GM10248 (cell line): ENCODE measurements around the gene OVAAL.

ENCODE experiments used
- CTCF ChIA-PET: fragments of 300-600 bp; sonication (Branson Sonifier 250); formaldehyde crosslinking; extraction: SDS; loops from one replicate; lab custom pipeline; 2021; ENCODE audit warnings: antibody characterized with exemption; lab: Yijun Ruan, JAX
- POLR2A ChIA-PET: fragments of 350-650 bp; sonication (Branson Sonifier 250); formaldehyde crosslinking; extraction: SDS; loops from one replicate; lab custom pipeline; 2020; ENCODE audit warnings: antibody characterized with exemption; lab: Yijun Ruan, JAX
- DNase-seq: peaks from one replicate; pipeline ENCODE4 v3.0.0; 2012; ENCODE audit errors: extremely low spot score
- CTCF ChIP-seq: IDR thresholded peaks from 2 replicates; pipeline ENCODE4 v1.5.1; 2012; ENCODE audit warnings: mild to moderate bottlenecking, low read depth; ENCODE audit errors: extremely low read depth, missing control alignments, control extremely low read depth

OVAAL gene

GRCh38 chr1:180535418-180535999 lies 23.3 kb upstream of the OVAAL start:
- DNase-seq = no peak
- POLR2A ChIA-PET = interaction anchor here (0.6 kb wide), 1 partner anchor 565 kb away, joined by 3 read pairs; no protein-coding TSS in a partner anchor
- TF ChIP-seq CTCF = no peak
- CTCF ChIA-PET = interaction anchor here (0.7 to 11.6 kb wide), 4 partner anchors 8 to 328 kb away, joined by 3 to 125 read pairs (median 14); no protein-coding TSS in a partner anchor

- CTCF ChIA-PET = interaction anchor here (0.7 to 11.6 kb wide), 6 partner anchors 9 to 629 kb away, joined by 3 to 125 read pairs (median 3); no protein-coding TSS in a partner anchor
- TF ChIP-seq CTCF = no peak
- POLR2A ChIA-PET = no interaction called here
- DNase-seq = no peak
These were observed 21.9 kb upstream of the OVAAL start for GRCh38 chr1:180536821-180537372.

GRCh38 chr1:180539136-180539535 lies 19.6 kb upstream of the OVAAL start:
- ChIA-PET POLR2A (no interaction called here), CTCF (interaction anchor here (1.2 to 11.6 kb wide), 3 partner anchors 11 to 324 kb away, joined by 4 to 125 read pairs (median 7); no protein-coding TSS in a partner anchor)
- TF ChIP-seq CTCF = no peak
- no peak for DNase-seq

GRCh38 chr1:180540697-180541594 lies 17.8 kb upstream of the OVAAL start:
- POLR2A ChIA-PET = no interaction called here
- CTCF ChIA-PET = interaction anchor here (11.6 kb wide), 1 partner anchor 323 kb away, joined by 125 read pairs; no protein-coding TSS in a partner anchor
- TF ChIP-seq CTCF = no peak
- DNase-seq = no peak

GRCh38 chr1:180542113-180542837 lies 16.5 kb upstream of the OVAAL start:
- POLR2A ChIA-PET = no interaction called here
- DNase-seq = no peak
- no peak for TF ChIP-seq CTCF
- CTCF ChIA-PET = interaction anchor here (1.0 kb wide), 1 partner anchor 9 kb away, joined by 3 read pairs; no protein-coding TSS in a partner anchor

- CTCF ChIA-PET = interaction anchor here (1.0 kb wide), 1 partner anchor 8 kb away, joined by 3 read pairs; no protein-coding TSS in a partner anchor
- no peak for DNase-seq
- no peak for TF ChIP-seq CTCF
- POLR2A ChIA-PET = no interaction called here
These were observed 16.0 kb upstream of the OVAAL start for GRCh38 chr1:180542838-180543145.
